ENCODE measurements around the gene TBCK.

GRCh38 chr4:106095408-106095807, 220.6 kb downstream of the TBCK start:
- TF ChIP-seq ATF3 (IDR thresholded peaks at IDR 0.05): no peak
- TF ChIP-seq EGR1 (IDR thresholded peaks at IDR 0.05; ENCODE audit: low read depth in 2 of 2): no peak
- no peak for TF ChIP-seq TAF1 (conservative IDR thresholded peaks at IDR 0.05)
- TF ChIP-seq CTCF (IDR thresholded peaks at IDR 0.05; ENCODE audit: low read depth, low read length, missing input control): no peak
- no peak for TF ChIP-seq RAD21 (IDR thresholded peaks at IDR 0.05)
- TF ChIP-seq RXRA (IDR thresholded peaks at IDR 0.05): no peak
- TF ChIP-seq ZBTB33 (IDR thresholded peaks at IDR 0.05): no peak
- no peak for TF ChIP-seq MAX (IDR thresholded peaks at IDR 0.05)
- no peak for TF ChIP-seq REST (IDR thresholded peaks at IDR 0.05)

Data from liver (tissue), 3 donors.